GM18519 (cell line): ENCODE measurements around the gene TRAK1.
A peak's percentile ranks its signal among the peaks of the same experiment; 100 is the strongest.

Experiments used
- ATAC-seq: cut with Tn5 transposase; IDR thresholded peaks from one replicate; pipeline ENCODE4 v1.9.1; 2021; ENCODE audit warnings: mild to moderate bottlenecking, moderate library complexity; ENCODE audit not compliant: unreplicated experiment, low FRiP score

TRAK1 gene

DNA sequence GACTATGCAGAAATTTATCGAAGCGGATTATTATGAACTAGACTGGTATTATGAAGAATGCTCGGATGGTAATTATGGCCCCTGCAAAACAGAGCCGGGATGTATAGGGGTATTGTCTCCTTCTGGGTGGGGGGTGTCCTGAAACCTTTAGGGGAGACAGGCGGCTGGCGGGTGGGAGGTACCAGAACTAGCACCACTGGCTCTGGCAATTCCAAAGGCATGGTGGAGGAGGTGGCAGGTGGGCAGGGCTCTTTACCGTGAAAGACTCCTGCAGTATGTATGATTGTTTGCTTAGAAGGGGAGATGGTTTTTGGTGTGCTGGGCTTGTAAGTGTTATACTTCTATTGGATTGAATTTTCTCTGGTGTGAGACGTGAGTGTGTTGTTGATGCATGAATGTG is 58.4 kb downstream of the TRAK1 start:
- ATAC-seq: no peak

DNA sequence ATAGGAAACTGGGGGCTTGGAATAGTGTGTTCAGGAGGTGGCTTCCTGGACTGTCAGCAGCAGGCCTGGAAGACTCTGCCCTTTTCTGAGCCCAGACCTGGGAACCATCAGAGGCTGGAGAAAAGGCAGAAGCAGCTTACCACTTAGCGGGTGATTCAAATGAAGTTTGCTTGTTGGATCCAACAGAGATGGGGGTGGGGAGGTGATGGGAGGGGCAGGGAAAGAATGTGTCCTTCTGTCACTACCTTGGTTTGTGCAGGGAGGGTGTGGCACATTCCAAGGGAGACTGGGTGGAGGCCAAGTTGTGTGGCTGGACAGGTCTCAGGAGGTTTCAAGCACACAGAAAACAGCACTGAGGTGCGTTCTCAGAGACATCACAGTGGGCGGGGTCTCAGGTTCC is 58.8 kb downstream of the TRAK1 start:
- no peak for ATAC-seq

DNA sequence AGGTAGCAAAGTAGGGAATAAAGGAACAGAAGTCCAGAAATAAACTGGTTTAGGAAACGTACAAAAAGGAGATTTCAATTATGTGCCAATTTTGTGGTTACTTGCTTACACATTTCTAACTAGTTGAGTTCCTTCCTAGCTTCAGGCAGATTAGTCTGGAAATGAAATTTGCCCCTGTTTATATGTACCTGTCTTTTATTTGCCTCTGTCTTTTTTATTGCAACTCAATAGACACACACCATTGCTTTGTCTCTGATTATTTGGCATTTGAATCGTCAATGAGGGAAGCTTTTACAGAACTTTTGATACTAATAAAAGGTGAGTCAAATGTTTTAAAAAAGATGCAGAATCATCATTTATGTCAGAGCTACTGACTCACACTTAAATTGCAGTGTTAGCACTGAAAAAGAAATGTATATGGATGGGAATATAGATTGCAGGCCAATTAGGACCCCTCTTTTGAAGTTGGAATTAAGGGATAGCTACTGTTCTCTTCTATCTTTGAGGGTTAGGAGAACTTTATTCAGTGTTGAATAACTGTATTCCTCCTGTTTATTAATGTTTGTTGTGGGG is 60.5 kb downstream of the TRAK1 start:
- ATAC-seq: no peak

DNA sequence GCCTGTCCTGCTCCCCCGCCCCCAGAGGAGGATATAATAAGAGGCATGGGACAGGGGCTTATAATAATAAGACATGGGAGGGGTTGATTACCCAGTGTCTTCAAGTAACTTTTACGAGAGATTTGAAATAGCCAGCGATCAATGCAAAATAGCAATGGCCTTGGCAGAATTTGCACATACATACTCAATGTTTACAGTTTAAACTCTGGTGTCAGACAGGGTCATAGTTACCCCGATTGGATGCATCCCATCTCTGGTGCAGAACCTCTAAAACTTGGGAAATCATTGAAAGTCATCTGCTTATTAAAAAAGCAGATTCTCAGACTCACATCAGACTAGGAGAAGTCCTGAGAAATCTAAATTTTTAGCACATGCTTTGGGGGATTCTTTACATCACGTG is 61.0 kb downstream of the TRAK1 start:
- no peak for ATAC-seq

DNA sequence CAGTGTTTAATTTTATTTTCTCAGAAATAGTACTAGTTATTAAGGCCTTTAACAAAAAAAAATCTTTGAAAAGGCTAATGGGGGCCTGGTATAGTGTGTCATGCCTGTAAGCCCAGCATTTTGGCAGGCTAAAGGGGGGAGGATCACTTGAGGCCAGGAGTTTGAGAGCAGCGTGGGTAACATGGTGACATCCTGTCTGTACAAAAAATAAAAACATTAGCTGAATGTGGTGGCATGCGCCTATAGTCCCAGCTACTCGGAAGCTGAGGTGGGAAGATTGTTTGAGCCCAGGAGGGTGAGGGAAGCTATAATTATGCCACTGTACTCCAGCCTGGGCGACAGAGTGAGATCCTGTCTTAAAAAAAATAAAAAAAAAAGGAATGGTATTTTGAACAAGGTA is 61.9 kb downstream of the TRAK1 start:
- no peak for ATAC-seq

DNA sequence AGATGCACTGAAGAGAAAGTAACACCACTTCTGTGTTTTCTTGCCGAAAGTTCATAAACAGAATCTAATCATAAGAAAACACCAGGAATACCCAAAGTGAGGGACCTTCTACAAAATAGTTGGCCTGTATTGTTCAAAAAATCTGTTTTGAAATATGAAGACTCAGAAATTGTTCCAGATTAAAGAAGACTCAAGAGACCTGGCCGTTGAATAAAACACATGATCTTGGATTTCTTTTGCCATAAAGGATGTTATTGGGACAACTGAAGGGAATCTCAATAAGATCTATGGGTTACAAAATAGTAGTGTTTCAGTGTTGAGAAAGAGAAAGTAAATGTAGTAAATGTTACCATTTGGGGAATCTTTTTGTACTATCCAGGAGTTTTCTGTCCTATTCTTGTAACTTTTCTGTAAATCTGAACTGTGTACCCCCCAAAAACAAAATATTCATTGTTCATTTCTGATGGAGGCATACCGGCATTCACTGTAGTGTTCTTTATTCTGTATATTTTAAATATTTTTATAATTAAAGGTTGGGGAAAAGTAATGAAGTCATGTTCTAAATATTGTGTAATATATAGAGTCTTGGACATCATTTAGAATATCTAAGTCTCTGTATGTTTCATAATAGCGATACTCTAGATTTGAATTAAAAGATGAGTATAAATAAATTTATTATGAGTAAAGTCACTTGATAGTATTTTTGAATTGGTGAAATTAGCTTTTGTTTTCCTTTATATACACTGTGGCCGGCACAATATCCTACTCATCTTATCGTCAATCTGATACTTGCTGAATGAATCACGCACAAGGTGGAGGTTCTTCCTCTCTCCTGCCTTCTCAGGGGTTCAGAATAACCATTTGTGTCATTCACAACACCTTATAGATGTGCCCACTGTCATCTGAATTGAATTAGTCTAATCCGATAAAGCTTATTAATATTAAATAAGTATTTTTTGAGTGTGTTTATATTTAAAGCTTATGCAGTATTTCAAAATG is 66.7 kb downstream of the TRAK1 start:
- ATAC-seq: no peak

DNA sequence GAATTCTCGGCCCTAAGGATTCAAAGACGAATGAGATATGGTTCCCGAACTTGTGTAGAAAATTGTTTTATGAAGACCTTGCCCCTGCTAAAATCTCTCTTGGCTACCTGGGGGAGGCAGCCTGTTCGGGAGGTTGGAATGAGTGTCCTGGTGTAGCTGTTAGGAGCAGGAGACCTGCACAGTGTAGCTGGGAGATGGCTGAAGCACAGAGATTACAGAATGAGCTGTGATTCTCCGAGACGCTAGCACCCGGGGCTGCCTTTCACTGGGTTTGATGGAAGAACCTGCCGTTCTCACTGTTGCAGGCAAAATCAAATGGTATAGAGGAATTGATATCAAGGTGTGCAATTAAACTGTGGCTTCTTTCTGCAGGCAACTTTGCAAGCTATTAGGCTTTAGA is 68.0 kb downstream of the TRAK1 start:
- ATAC-seq: no peak

DNA sequence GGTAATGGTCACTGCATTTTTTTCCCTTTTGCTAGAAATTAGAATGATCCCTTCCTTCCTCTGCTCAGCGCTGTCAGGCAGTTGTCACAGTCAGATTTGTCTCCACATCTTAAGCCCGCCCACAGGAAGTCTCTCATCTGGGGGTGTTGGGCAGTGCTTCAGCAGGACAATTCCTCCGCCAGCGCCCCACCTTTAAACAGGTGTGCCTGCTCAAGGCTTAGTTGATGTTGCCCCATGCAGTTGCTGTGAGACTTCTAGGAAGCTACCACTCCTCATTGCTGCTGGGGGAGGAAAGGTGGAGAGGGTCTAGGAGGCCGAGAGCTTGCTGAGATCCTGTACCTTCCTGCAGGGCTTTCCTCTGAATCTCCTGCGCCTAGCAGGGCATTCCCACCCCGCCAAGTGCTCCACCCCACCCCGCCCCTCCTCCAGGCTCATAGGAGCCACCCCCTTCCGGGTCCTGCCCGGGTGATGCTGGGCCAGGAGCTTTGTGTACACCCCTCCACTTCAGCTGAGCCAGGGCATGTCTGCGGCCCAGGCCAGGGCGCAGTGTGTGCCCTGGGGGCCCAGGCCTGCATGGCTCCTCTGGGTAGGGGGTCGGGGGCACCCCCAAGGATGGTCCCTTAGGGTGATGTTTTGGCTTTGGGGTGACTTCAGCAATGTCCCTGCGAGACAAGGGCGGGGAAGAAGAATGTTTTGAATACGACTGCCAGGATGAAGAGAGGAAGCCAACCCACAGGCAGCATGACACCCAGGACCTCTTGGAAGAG is 68.7 kb downstream of the TRAK1 start:
- peak; percentile 51 for ATAC-seq

DNA sequence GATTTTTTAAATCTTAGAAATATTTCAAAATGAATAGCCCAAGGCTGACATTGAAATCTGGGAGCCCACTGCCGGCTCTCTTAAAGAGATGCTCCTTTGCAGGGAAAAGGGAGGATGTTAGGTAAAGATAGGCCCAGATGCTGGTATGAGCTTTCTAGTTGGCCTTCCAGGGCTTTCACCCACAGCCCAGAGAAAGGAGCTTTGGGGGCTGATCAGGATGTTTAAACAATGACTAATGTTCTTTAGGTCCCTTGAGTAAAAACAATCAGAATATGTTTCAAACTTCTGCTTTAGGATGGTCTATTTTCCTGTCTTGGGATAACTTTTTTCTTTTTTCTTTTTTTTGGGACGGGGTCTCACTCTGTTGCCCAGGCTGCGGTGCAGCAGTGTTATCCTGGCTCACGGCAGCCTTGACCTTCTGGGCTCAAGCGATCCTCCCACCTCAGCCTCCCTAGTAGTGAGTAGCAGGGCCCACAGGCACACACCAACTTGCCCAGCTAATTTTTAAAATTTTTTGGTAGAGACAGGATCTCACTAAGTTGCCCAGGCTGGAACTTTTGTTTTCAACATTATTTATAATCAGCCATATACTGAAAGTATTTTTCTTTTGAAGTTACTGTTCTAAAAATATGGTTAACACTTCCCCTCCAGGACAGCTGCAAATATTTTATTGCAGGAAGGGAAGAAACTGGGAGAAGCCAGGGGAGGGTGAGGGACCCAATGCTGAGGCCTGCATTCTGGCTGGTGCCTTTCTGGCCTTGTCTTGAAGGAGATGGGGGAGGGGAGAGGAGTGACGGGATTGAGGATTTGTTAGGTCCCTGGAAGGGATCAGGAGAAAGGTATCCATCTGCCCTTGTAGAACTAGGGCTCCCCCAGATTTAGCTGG is 70.1 kb downstream of the TRAK1 start:
- no peak for ATAC-seq

DNA sequence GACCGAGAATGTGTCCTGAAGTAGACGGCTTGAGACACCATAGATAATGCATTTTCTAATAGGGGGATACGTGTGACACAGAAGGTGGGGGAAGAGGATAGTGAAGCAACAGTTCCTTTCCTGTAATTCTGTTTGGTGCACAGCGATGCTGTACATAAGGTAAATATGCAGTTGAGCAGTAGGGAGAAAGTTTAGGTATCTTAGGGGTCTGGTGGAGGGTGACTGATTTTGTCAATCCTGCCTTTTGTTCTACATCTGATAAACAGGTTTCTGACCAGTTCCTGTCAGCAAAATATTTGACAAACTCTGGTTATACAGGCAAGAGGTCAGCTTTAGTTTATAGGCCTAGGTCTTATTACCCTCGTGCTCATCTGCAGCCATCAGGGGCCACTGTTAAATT is 71.3 kb downstream of the TRAK1 start:
- no peak for ATAC-seq

DNA sequence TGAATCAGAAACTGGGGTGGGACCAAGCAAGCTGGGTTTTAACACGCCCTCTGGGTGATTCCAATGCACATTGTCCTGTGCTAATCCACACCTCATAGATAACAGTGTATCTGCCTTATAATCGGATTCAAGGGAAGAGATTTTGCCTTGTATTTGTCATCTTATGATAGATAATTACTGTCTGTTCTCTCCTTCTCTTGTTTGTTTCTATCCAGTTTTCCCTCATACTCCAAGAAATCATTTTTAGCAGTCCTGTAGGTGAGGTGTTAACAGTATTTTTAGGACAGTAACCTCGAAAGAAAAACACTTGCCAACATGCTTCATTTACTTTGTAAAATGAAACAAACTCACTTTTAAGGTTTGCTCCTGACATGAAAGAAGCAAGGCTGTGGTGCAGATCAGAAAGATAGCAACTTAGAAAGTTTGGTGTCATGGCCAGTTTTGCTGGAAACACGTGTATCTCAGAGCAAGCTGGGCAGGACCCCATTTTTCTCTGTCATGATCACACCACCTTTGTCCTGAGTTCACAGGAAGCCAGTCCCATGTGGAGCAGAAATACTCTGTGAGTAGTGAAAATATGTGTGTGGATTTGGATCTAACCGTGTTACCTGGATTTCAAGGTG is 72.6 kb downstream of the TRAK1 start:
- no peak for ATAC-seq

DNA sequence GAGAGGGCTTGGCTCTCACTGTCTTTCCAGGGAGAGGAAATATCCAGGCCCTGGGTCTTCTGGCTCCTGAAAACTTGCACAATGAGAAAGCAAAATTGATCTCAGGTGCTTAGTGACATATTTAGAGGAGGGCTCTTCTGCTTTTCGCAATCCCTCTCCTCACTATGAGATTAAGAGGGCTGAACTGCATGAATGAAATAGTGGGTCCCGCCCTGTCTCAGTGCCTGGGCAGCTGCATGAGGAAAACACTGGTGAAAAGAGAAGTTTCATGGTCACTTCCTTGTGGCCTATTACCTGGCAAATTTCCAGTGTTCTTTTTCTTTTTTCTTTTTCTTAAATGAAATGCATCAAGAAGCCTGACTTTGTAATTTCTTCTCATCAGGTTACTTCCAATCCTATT is 73.5 kb downstream of the TRAK1 start:
- ATAC-seq: no peak

DNA sequence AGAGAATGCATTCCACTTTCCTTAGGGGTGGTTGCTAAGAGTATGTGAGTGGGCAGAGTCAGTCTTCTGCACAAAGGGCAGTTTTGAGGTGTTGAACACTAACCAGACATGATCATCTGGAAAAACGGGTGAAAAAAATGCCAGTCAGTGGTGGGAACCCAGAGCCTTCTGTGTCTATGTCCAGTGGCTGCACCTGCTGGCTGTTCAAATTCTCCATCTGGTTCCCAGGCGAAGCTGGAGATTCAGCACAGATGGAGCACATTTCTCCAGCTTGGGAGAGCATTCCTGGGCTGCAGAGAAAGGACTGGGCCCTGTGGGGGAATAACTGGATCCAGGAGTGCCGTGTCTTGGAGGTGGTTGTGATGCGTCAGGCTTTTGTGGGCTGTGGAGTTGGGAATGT is 74.1 kb downstream of the TRAK1 start:
- ATAC-seq: no peak

DNA sequence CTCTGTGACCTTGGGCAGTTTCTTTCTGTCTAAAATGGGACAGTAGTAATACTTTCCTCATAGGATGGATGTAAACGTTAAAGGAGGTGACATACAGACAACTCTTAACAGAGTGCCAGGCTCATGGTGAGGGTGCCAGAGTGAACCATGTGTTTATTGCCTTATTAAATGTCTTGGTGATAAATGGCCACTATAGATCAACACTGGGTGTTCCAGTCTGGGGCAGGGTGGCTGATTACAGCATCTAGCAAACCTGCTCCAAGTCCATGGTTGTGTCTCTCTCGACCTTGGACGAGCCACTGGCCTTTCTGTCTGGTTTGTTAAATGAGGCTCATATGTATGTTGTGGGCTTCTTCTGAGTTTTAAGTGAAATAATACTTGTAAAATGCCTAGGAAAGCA is 75.1 kb downstream of the TRAK1 start:
- no peak for ATAC-seq

DNA sequence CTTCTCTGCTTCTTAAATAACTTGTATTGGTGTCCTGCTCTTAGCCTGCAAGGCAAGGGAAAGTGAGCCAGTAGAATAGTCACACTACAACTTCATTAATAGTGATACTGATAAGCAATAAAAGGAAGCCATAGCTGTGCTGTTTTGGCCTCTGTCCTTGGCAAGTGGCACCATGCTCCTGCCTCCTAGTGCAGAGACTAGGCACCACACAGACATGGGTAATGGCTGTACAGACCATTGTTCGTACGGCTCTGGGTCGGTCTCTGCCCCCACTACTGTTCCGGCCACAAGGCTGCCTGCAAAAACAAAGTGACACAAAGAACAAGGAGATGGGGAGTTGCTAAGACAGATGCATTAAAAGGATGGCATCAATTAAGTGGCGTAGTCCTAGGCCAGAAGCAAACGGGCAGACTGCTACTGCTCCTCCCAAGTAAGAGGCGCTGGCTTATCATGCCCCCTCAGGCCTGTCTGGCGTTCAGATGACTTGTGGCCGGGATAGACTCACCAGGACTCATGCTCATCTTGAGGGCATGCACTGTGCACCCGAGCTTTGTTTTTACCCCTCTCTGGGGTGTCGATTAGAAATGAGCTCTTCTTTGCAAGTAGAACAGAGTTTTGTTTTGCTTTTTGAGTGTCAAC is 75.6 kb downstream of the TRAK1 start:
- ATAC-seq: no peak

DNA sequence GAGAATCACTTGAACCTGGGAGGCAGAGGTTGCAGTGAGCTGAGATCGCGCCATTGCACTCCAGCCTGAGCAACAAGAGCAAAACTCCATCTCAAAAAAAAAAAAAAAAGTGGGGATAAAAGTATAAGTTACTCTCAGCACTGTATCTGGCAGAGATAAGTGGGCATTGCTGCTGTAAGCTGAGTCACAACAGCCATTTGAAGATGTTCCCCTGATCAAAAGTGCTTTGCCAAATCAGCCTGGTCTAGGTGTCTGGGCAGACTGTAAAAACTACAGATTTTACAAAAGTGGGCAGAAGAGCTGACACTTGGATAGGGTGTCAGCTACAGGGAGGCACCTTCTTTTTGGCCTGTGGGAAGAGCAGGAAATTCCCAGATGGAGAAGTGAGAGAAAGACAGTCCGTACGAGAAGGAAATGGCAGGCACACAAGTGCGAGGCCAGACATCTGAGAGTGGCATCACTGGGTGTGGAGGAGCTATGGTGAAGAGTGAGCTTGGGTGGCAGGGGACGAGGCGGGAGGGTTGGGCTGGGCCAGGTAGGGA is 78.5 kb downstream of the TRAK1 start:
- ATAC-seq: no peak

DNA sequence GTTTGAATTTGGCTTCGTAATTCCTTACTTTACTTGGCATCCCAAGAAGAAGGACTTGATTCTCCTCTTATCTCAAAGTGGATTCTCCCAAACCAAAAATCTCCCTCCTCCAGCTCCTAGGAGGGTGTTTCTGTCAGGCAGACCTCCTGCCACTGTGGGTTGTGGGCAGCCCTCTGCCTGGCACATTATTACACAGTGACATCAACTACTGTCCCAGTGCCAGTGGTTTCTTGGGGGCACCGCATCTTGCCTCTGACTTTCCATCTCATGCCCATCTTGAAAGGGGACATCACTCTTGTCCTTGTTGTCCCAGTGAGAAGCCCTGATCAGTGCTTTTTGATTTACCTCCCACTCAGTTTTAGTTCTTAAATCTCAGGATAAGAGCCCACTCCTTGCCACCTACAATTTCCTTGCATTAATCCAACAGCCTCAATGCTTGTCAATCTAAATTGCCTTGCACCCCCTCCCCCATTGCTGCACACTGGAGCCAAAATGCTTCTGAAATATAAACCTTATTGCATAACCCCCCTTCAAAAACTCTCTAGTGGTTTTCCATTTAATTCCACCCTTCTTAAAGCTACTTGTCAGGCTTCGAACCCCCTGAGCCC is 81.0 kb downstream of the TRAK1 start:
- ATAC-seq: no peak

DNA sequence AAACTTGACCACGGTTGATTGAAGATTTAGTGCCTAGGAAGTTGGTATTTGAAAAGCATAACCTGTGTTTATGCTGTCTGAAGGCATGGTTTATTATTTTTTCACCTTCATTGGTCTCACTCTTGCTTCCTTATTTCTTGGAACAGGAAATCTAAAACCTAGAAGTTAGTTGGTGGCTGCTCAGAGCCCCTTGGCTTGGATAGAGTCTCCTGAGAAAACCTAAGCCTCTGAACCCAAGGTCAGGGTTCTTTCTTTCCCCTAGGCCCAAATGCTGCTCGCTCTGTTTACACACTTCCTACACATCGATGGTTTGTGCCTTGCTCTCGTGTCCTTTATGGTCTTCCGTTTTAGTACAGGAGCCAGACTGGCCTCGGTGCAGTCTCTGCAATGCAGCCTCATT is 82.2 kb downstream of the TRAK1 start:
- ATAC-seq: no peak
